Stomach smooth muscle (tissue), 2 donors: Measurements from ENCODE around the gene TCL1A.

ENCODE experiments used
- H3K27ac ChIP-seq: one replicate; pipeline ENCODE4 v1.7.0; 2013; ENCODE audit warnings: mild to moderate bottlenecking, low read length, inconsistent platforms
- H3K27me3 ChIP-seq, 2 donors: one replicate each; pipeline ENCODE4 v1.7.0; 2013; ENCODE audit warnings: low read length in 2 of 2; ENCODE audit not compliant: insufficient read depth in 2 of 2, control insufficient read depth in 1 of 2
- H3K36me3 ChIP-seq, 2 donors: one replicate each; pipeline ENCODE4 v1.7.0; 2013; ENCODE audit warnings: low read length in 2 of 2; ENCODE audit not compliant: control insufficient read depth in 2 of 2, insufficient read depth in 2 of 2
- H3K4me1 ChIP-seq: one replicate; pipeline ENCODE4 v1.7.0; 2013; ENCODE audit warnings: low read length; ENCODE audit not compliant: control insufficient read depth, insufficient read depth
- H3K4me3 ChIP-seq, 2 donors: one replicate each; pipeline ENCODE4 v1.7.0; 2013; ENCODE audit warnings: low read length in 2 of 2
- H3K9ac ChIP-seq, 2 donors: one replicate each; pipeline ENCODE4 v1.7.0; 2013; ENCODE audit warnings: low read length in 2 of 2, mild to moderate bottlenecking in 1 of 2
- H3K9me3 ChIP-seq, 2 donors: one replicate each; pipeline ENCODE4 v1.7.0; 2013; ENCODE audit warnings: low read length in 2 of 2; ENCODE audit not compliant: control insufficient read depth in 2 of 2
- donor health status: healthy.
- donor health status: Pancreatic carcinoma.

TCL1A gene

GRCh38 chr14:95692109-95692508 is 21.8 kb downstream of the TCL1A start:
- Histone ChIP-seq H3K27me3 (peaks cover 6 to 7% of the 10 kb centered on the region in 2 donors), H3K27ac (no peak overlapping the region), H3K9me3 (no peaks in the 10 kb centered on the region), H3K4me1 (no peaks in the 10 kb centered on the region), H3K36me3 (no peaks in the 10 kb centered on the region), H3K9ac (no peak overlapping the region), H3K4me3 (no peak overlapping the region)

GRCh38 chr14:95691591-95691990 is 22.3 kb downstream of the TCL1A start:
- Histone ChIP-seq H3K9me3 (no peaks in the 10 kb centered on the region), H3K27me3 (peaks cover 6 to 7% of the 10 kb centered on the region in 2 donors), H3K4me1 (no peaks in the 10 kb centered on the region), H3K9ac (no peak overlapping the region), H3K27ac (no peak overlapping the region), H3K4me3 (no peak overlapping the region), H3K36me3 (no peaks in the 10 kb centered on the region)

GRCh38 chr14:95690815-95691214 is 23.1 kb downstream of the TCL1A start:
- H3K27ac ChIP-seq: no peak overlapping the region
- H3K4me3 ChIP-seq: no peak overlapping the region
- H3K36me3 ChIP-seq: no peaks in the 10 kb centered on the region
- H3K27me3 ChIP-seq: peaks cover 6 to 7% of the 10 kb centered on the region in 2 donors
- H3K9ac ChIP-seq: no peak overlapping the region
- no peaks in the 10 kb centered on the region for H3K4me1 ChIP-seq
- H3K9me3 ChIP-seq: no peaks in the 10 kb centered on the region

- H3K36me3 ChIP-seq: no peaks in the 10 kb centered on the region
- H3K4me3 ChIP-seq: no peak overlapping the region
- H3K27ac ChIP-seq: no peak overlapping the region
- no peaks in the 10 kb centered on the region for H3K4me1 ChIP-seq
- peaks cover 4 to 6% of the 10 kb centered on the region in 2 donors for H3K27me3 ChIP-seq
- H3K9me3 ChIP-seq: peaks cover 0 to 5% of the 10 kb centered on the region in 2 donors
- H3K9ac ChIP-seq: no peak overlapping the region
These were observed 24.5 kb downstream of the TCL1A start for GRCh38 chr14:95689441-95689840.

- Histone ChIP-seq H3K27ac (no peak overlapping the region), H3K27me3 (peaks cover 6% of the 10 kb centered on the region in 2 donors), H3K9me3 (peaks cover 2 to 5% of the 10 kb centered on the region in 2 donors), H3K4me3 (no peak overlapping the region), H3K36me3 (no peaks in the 10 kb centered on the region), H3K9ac (no peak overlapping the region), H3K4me1 (no peaks in the 10 kb centered on the region)
These were observed 27.0 kb downstream of the TCL1A start for GRCh38 chr14:95686935-95687334.

- no peak within 1 kb of the TSS for H3K4me3 ChIP-seq
- H3K27ac ChIP-seq: no peak within 1 kb of the TSS
- peaks cover 2 to 5% of the 10 kb centered on the region in 2 donors for H3K9me3 ChIP-seq
- peaks cover 2 to 4% of the 10 kb centered on the region in 2 donors for H3K27me3 ChIP-seq
- no peaks in the 10 kb centered on the region for H3K4me1 ChIP-seq
- H3K9ac ChIP-seq: no peak within 1 kb of the TSS
- no peaks in the 10 kb centered on the region for H3K36me3 ChIP-seq
These were observed 27.7 kb downstream of the TCL1A start, which contains the start of gene TCL1B for GRCh38 chr14:95685978-95686922. TCL1B (plus strand) TSS chr14:95686426; CDS start chr14:95686468, 42 bp downstream.

- H3K4me3 ChIP-seq: no peak overlapping the region
- H3K4me1 ChIP-seq: no peaks in the 10 kb centered on the region
- no peaks in the 10 kb centered on the region for H3K36me3 ChIP-seq
- no peak overlapping the region for H3K9ac ChIP-seq
- no peak overlapping the region for H3K27ac ChIP-seq
- peaks cover 2 to 4% of the 10 kb centered on the region in 2 donors for H3K27me3 ChIP-seq
- peaks cover 2 to 5% of the 10 kb centered on the region in 2 donors for H3K9me3 ChIP-seq
These were observed 30.1 kb downstream of the TCL1A start for GRCh38 chr14:95683793-95684192.

- H3K9me3 ChIP-seq: peaks cover 2 to 8% of the 10 kb centered on the region in 2 donors
- H3K9ac ChIP-seq: no peak overlapping the region
- H3K4me1 ChIP-seq: no peaks in the 10 kb centered on the region
- H3K36me3 ChIP-seq: no peaks in the 10 kb centered on the region
- H3K27me3 ChIP-seq: peaks cover 2 to 4% of the 10 kb centered on the region in 2 donors
- H3K27ac ChIP-seq: no peak overlapping the region
- H3K4me3 ChIP-seq: no peak overlapping the region
These were observed 32.8 kb downstream of the TCL1A start for GRCh38 chr14:95681153-95681552.

GRCh38 chr14:95679998-95680735 is 33.8 kb downstream of the TCL1A start:
- Histone ChIP-seq H3K4me1 (no peaks in the 10 kb centered on the region), H3K36me3 (no peaks in the 10 kb centered on the region), H3K27me3 (peaks cover 2 to 6% of the 10 kb centered on the region in 2 donors), H3K9me3 (peaks cover 2 to 14% of the 10 kb centered on the region in 2 donors), H3K4me3 (no peak overlapping the region), H3K9ac (no peak overlapping the region), H3K27ac (no peak overlapping the region)

- no peak overlapping the region for H3K27ac ChIP-seq
- H3K9me3 ChIP-seq: peaks cover 1 to 9% of the 10 kb centered on the region in 2 donors
- no peak overlapping the region for H3K9ac ChIP-seq
- no peaks in the 10 kb centered on the region for H3K36me3 ChIP-seq
- H3K4me1 ChIP-seq: no peaks in the 10 kb centered on the region
- no peak overlapping the region for H3K4me3 ChIP-seq
- peaks cover under 1 to 9% of the 10 kb centered on the region in 2 donors for H3K27me3 ChIP-seq
These were observed 34.6 kb downstream of the TCL1A start for GRCh38 chr14:95679148-95679815.
